GM23338 (cell line): Measurements from ENCODE around the gene GPR146.

Experiments used
- CREB1 ChIP-seq: fragments of 250-450 bp; sonication (Bioruptor Pico); IDR thresholded peaks from 2 replicates; pipeline ENCODE4 v1.5.0; 2020; ENCODE audit warnings: low read depth, mild to moderate bottlenecking, moderate library complexity
- EZH2 ChIP-seq: fragments of 200-600 bp; sonication (generic); IDR thresholded peaks from one replicate; pipeline ENCODE4 v1.8.0; 2017; ENCODE audit warnings: antibody characterized with exemption, mild to moderate bottlenecking, low read depth; ENCODE audit not compliant: unreplicated experiment
- EZH2phosphoT487 ChIP-seq: fragments of 200-600 bp; sonication (generic); IDR thresholded peaks from one replicate; pipeline ENCODE4 v1.8.1; 2018; ENCODE audit warnings: antibody characterized with exemption; ENCODE audit not compliant: unreplicated experiment
- JUNB ChIP-seq: IDR thresholded peaks from one replicate; pipeline ENCODE4 v1.6.1; 2016; ENCODE audit warnings: antibody characterized with exemption; ENCODE audit not compliant: unreplicated experiment
- POLR2AphosphoS5 ChIP-seq: IDR thresholded peaks from 2 replicates; pipeline ENCODE4 v1.6.1; 2016; ENCODE audit warnings: antibody characterized with exemption, low read depth
- ZNF114 ChIP-seq: fragments of 250-450 bp; sonication (Bioruptor Pico); IDR thresholded peaks from 2 replicates; pipeline ENCODE4 v1.5.0; 2020; ENCODE audit warnings: mild to moderate bottlenecking, moderate library complexity
- ZNF331 ChIP-seq: fragments of 250-450 bp; sonication (Bioruptor Pico); IDR thresholded peaks from 2 replicates; pipeline ENCODE4 v1.5.0; 2020; ENCODE audit warnings: low read depth, mild to moderate bottlenecking, moderate library complexity
- TF ChIP-seq, protein P1 (sequence below), 2 experiments: fragments of 200-600 bp in 1 of 2; sonication (generic) in 1 of 2; conservative IDR thresholded peaks; 2 replicates each; pipeline versions ENCODE4 v1.5.1 to v1.6.1; 2016 to 2017; ENCODE audit warnings: antibody characterized with exemption in 2 of 2, low read depth in 2 of 2, mild to moderate bottlenecking in 2 of 2, moderate library complexity in 1 of 2
- TF ChIP-seq, protein P2 (sequence below): IDR thresholded peaks from one replicate; pipeline ENCODE4 v1.6.1; 2018; ENCODE audit warnings: antibody characterized with exemption; ENCODE audit not compliant: unreplicated experiment

DNA sequence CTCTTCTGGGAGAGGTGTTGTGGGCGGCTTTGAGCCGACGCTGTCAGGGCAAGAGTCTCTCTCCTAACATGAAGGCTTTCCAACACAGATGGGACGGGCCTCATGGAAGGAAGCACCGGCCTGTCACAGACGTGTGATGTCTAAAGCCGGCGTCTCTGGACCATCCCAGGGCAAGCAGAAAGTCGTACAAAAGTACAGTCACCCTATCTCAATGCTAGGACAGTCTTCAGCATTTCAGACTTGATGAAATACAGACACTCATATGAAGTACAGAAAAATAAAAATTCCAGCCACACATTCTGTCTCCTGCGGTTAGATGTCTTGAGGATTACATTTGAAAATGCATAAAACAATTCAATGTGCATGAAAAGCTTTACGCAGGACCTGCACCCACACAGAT lies 30.8 kb upstream of the GPR146 start:
- TF ChIP-seq EZH2phosphoT487 (no peak), POLR2AphosphoS5 (no peak), CREB1 (no peak), ZNF331 (CRISPR knock-in tag) (no peak), EZH2 (no peak), JUNB (no peak), ZNF114 (no peak)
- TF ChIP-seq, protein P1, sequence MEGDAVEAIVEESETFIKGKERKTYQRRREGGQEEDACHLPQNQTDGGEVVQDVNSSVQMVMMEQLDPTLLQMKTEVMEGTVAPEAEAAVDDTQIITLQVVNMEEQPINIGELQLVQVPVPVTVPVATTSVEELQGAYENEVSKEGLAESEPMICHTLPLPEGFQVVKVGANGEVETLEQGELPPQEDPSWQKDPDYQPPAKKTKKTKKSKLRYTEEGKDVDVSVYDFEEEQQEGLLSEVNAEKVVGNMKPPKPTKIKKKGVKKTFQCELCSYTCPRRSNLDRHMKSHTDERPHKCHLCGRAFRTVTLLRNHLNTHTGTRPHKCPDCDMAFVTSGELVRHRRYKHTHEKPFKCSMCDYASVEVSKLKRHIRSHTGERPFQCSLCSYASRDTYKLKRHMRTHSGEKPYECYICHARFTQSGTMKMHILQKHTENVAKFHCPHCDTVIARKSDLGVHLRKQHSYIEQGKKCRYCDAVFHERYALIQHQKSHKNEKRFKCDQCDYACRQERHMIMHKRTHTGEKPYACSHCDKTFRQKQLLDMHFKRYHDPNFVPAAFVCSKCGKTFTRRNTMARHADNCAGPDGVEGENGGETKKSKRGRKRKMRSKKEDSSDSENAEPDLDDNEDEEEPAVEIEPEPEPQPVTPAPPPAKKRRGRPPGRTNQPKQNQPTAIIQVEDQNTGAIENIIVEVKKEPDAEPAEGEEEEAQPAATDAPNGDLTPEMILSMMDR (conservative IDR thresholded peaks at IDR 0.05; ENCODE audit: low read depth in 2 of 2): no peak
- TF ChIP-seq, protein P2, sequence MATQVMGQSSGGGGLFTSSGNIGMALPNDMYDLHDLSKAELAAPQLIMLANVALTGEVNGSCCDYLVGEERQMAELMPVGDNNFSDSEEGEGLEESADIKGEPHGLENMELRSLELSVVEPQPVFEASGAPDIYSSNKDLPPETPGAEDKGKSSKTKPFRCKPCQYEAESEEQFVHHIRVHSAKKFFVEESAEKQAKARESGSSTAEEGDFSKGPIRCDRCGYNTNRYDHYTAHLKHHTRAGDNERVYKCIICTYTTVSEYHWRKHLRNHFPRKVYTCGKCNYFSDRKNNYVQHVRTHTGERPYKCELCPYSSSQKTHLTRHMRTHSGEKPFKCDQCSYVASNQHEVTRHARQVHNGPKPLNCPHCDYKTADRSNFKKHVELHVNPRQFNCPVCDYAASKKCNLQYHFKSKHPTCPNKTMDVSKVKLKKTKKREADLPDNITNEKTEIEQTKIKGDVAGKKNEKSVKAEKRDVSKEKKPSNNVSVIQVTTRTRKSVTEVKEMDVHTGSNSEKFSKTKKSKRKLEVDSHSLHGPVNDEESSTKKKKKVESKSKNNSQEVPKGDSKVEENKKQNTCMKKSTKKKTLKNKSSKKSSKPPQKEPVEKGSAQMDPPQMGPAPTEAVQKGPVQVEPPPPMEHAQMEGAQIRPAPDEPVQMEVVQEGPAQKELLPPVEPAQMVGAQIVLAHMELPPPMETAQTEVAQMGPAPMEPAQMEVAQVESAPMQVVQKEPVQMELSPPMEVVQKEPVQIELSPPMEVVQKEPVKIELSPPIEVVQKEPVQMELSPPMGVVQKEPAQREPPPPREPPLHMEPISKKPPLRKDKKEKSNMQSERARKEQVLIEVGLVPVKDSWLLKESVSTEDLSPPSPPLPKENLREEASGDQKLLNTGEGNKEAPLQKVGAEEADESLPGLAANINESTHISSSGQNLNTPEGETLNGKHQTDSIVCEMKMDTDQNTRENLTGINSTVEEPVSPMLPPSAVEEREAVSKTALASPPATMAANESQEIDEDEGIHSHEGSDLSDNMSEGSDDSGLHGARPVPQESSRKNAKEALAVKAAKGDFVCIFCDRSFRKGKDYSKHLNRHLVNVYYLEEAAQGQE: no peak
